BJ (cell line): ENCODE data around the gene SCARF2. TPM values are rescaled to one million over a fixed set of nuclear protein-coding genes. Genes with fewer than 3 reads are reported as not detected.

Experiments used
- CTCF ChIA-PET: fragments of 350-600 bp; formaldehyde crosslinking; extraction: SDS; loops from one replicate; lab custom pipeline; 2021; ENCODE audit warnings: antibody characterized with exemption, inconsistent platforms; lab: Yijun Ruan, JAX
- POLR2A ChIA-PET: fragments of 300-600 bp; sonication (Branson Sonifier 250); formaldehyde crosslinking; extraction: SDS; loops from one replicate; lab custom pipeline; 2021; ENCODE audit warnings: antibody characterized with exemption; lab: Charles Lee
- DNase-seq: peaks from one replicate; pipeline ENCODE4 v3.0.0-alpha.2; 2011; ENCODE audit warnings: low read depth
- H3K27me3 ChIP-seq: 2 replicates; pipeline ENCODE4 v1.6.0; 2011; ENCODE audit warnings: low read length; ENCODE audit not compliant: control insufficient read depth, insufficient read depth
- H3K36me3 ChIP-seq: 2 replicates; pipeline ENCODE4 v1.5.1; 2011; ENCODE audit warnings: low read length; ENCODE audit not compliant: control insufficient read depth, insufficient read depth
- H3K4me3 ChIP-seq: 2 replicates; pipeline ENCODE4 v1.5.1; 2011; ENCODE audit warnings: low read depth, mild to moderate bottlenecking, control low read depth, low read length
- CTCF ChIP-seq: IDR thresholded peaks from 2 replicates; pipeline ENCODE4 v1.5.1; 2011; ENCODE audit warnings: low read depth, mild to moderate bottlenecking, control low read depth, inconsistent platforms, low read length, moderate library complexity; ENCODE audit not compliant: insufficient read depth
- polyA plus RNA-seq: library from polyadenylated mRNA; depleted of rRNA; stranded (reverse); fragments of >200 nt; gene quantifications from 2 replicates; pipeline ENCODE4 v1.2.3, GENCODE V29; 2011

The SCARF2 gene
- polyA plus RNA-seq, 1 experiment = 28.8 TPM

GRCh38 chr22:20446383-20446970, 8.9 kb upstream of the SCARF2 start:
- Histone ChIP-seq H3K27me3 (no peaks in the 10 kb centered on the region), H3K4me3 (no peak overlapping the region), H3K36me3 (peaks cover 9% of the 10 kb centered on the region)
- CTCF ChIA-PET = no interaction called here
- no peak for TF ChIP-seq CTCF
- no peak for DNase-seq
- POLR2A ChIA-PET = no interaction called here

GRCh38 chr22:20444325-20444724, 6.7 kb upstream of the SCARF2 start:
- POLR2A ChIA-PET = no interaction called here
- no peak for TF ChIP-seq CTCF
- Histone ChIP-seq H3K27me3 (no peaks in the 10 kb centered on the region), H3K36me3 (peaks cover 10% of the 10 kb centered on the region), H3K4me3 (no peak overlapping the region)
- CTCF ChIA-PET = interaction anchor here (1.2 to 2.0 kb wide), 2 partner anchors 12 to 26 kb away, joined by 3 to 11 read pairs; no protein-coding TSS in a partner anchor
- no peak for DNase-seq

GRCh38 chr22:20442485-20443284, 5.1 kb upstream of the SCARF2 start:
- H3K4me3 ChIP-seq = no peak overlapping the region
- peaks cover 9% of the 10 kb centered on the region for H3K36me3 ChIP-seq
- no peak for DNase-seq
- no peaks in the 10 kb centered on the region for H3K27me3 ChIP-seq
- POLR2A ChIA-PET = interaction anchor here (0.6 kb wide), 1 partner anchor 30 kb away, joined by 3 read pairs; no protein-coding TSS in a partner anchor
- CTCF ChIA-PET = interaction anchor here (1.0 to 2.0 kb wide), 5 partner anchors 12 to 121 kb away, joined by 4 to 11 read pairs (median 5); no protein-coding TSS in a partner anchor
- no peak for TF ChIP-seq CTCF

GRCh38 chr22:20441631-20442484, 4.2 kb upstream of the SCARF2 start:
- DNase-seq = no peak

More at GRCh38 chr22:20441631-20442484, 4.2 kb upstream of the SCARF2 start:
- POLR2A ChIA-PET = interaction anchor here (0.6 kb wide), 1 partner anchor 30 kb away, joined by 3 read pairs; no protein-coding TSS in a partner anchor
- CTCF ChIA-PET = interaction anchor here (0.8 to 2.1 kb wide), 8 partner anchors 10 to 285 kb away, joined by 3 to 14 read pairs (median 4); no protein-coding TSS in a partner anchor
- no peaks in the 10 kb centered on the region for H3K27me3 ChIP-seq
- no peak for TF ChIP-seq CTCF
- no peak overlapping the region for H3K4me3 ChIP-seq
- peaks cover 9% of the 10 kb centered on the region for H3K36me3 ChIP-seq
